ENCODE measurements around the gene LSP1. TPM values are rescaled to one million over a fixed set of nuclear protein-coding genes. Genes with fewer than 3 reads are reported as not detected.

Gene LSP1
- total RNA-seq, 1 donor from 2014 or later, result 78.2 TPM

- H3K36me3 ChIP-seq, result no peaks in the 10 kb centered on the region
- H3K27ac ChIP-seq, result no peak overlapping the region
- peak; percentile 51 for DNase-seq
- no peak overlapping the region for H3K4me3 ChIP-seq
- intact Hi-C loops (cut with DNase I), result no loop called here
- TF ChIP-seq, protein P1, sequence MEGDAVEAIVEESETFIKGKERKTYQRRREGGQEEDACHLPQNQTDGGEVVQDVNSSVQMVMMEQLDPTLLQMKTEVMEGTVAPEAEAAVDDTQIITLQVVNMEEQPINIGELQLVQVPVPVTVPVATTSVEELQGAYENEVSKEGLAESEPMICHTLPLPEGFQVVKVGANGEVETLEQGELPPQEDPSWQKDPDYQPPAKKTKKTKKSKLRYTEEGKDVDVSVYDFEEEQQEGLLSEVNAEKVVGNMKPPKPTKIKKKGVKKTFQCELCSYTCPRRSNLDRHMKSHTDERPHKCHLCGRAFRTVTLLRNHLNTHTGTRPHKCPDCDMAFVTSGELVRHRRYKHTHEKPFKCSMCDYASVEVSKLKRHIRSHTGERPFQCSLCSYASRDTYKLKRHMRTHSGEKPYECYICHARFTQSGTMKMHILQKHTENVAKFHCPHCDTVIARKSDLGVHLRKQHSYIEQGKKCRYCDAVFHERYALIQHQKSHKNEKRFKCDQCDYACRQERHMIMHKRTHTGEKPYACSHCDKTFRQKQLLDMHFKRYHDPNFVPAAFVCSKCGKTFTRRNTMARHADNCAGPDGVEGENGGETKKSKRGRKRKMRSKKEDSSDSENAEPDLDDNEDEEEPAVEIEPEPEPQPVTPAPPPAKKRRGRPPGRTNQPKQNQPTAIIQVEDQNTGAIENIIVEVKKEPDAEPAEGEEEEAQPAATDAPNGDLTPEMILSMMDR (IDR thresholded peaks at IDR 0.05), result no peak
- no peak for ATAC-seq
- H3K4me1 ChIP-seq, result peaks cover 9% of the 10 kb centered on the region
- H3K27me3 ChIP-seq, result peaks cover 20% of the 10 kb centered on the region
- no peaks in the 10 kb centered on the region for H3K9me3 ChIP-seq
These were observed 15.9 kb downstream of the LSP1 start for GRCh38 chr11:1868636-1869291.

- Histone ChIP-seq H3K4me3 (no peak overlapping the region), H3K27ac (no peak overlapping the region), H3K36me3 (no peaks in the 10 kb centered on the region), H3K4me1 (peaks cover 2% of the 10 kb centered on the region), H3K27me3 (peaks cover 20% of the 10 kb centered on the region), H3K9me3 (no peaks in the 10 kb centered on the region)
- TF ChIP-seq, protein P1 (IDR thresholded peaks at IDR 0.05), result no peak
- intact Hi-C loops (cut with DNase I), result no loop called here
- no peak for ATAC-seq
- DNase-seq, result peak; percentile 57
These were observed 16.8 kb downstream of the LSP1 start for GRCh38 chr11:1869427-1870325.

DNA sequence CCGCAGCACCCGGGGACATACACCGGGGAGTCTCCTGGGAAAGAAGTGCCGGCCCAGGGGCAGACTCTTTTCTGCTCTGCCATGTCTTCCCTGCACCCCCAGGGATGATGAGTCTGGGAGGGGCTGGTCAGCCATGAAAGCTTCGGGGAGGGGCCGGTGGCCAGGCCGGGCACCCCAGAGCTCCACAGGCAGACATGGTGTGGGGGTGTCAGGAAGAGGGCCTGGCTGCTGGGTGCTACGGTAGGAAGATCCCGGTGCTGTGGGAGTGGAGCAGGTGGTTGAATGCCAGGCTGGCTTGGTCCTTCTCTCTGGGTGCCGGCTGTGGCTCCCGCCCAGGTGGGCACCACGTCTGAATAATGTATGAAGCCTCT lies 17.4 kb downstream of the LSP1 start:
- ATAC-seq (no peak), DNase-seq (peak; percentile 59)
- intact Hi-C loops (cut with DNase I), result no loop called here
- no peak overlapping the region for H3K4me3 ChIP-seq
- no peaks in the 10 kb centered on the region for H3K9me3 ChIP-seq
- H3K36me3 ChIP-seq, result no peaks in the 10 kb centered on the region
- no peak overlapping the region for H3K27ac ChIP-seq
- TF ChIP-seq, protein P1 (IDR thresholded peaks at IDR 0.05), result no peak
- peaks cover 20% of the 10 kb centered on the region for H3K27me3 ChIP-seq
- no peaks in the 10 kb centered on the region for H3K4me1 ChIP-seq

DNA sequence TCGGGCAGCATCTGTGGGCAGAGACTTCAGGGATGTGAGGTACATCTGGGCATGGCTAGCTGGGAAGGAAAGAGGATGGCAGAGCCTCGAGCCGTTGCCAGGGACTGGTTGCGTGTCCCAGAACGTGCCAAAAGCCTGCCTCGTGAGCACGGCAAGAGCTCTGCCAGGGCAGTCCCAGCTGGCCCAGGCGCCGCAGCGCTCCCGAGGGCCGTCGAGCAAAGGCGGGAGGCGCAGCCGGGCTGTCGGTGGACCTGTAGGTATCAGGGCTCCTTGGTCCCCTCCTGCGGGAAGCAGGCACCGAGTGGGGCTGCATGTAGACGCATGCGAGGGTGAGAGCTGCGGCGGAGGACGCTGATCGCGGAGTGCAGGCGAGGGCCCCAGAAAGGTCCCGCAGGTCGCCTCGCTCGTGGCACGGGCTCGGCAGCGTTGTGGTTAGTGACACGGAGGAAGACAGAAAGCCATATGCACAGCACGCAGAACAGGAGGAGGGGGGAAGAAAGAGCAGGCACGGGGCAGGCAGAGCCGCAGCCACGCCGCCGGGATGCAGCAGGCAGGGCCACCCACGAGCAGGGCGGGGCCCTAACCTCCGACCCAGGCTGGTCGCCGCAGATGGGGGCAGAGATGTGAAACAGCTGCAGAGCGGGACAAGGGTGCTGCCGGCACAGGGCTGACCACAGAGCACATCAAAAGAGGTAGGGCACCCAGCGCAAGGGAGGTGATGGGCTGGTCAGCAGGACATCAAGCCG lies 18.0 kb downstream of the LSP1 start:
- Histone ChIP-seq H3K27ac (no peak overlapping the region), H3K9me3 (no peaks in the 10 kb centered on the region), H3K4me1 (no peaks in the 10 kb centered on the region), H3K36me3 (no peaks in the 10 kb centered on the region), H3K4me3 (no peak overlapping the region), H3K27me3 (peaks cover 20% of the 10 kb centered on the region)
- TF ChIP-seq, protein P1 (IDR thresholded peaks at IDR 0.05), result no peak
- peak; percentile 76 for DNase-seq
- intact Hi-C loops (cut with DNase I), result no loop called here
- peak; percentile 79 for ATAC-seq

GRCh38 chr11:1871531-1871930 lies 18.6 kb downstream of the LSP1 start:
- H3K4me1 ChIP-seq, result no peaks in the 10 kb centered on the region
- ATAC-seq, result no peak
- intact Hi-C loops (cut with DNase I), result no loop called here
- no peak overlapping the region for H3K4me3 ChIP-seq
- DNase-seq, result no peak
- TF ChIP-seq, protein P1 (IDR thresholded peaks at IDR 0.05), result no peak
- H3K36me3 ChIP-seq, result no peaks in the 10 kb centered on the region
- no peaks in the 10 kb centered on the region for H3K9me3 ChIP-seq
- peaks cover 20% of the 10 kb centered on the region for H3K27me3 ChIP-seq
- no peak overlapping the region for H3K27ac ChIP-seq
